Nephron (organoid): ENCODE results near the gene NACC2.
A peak's percentile ranks its signal among the peaks of the same experiment; 100 is the strongest.

ENCODE experiments used
- H3K27ac Mint-ChIP-seq, 3 experiments: 2 replicates each; pipeline ENCODE4 v1.8.0; 2020; ENCODE audit warnings: mixed read lengths in 3 of 3, mild to moderate bottlenecking in 2 of 3, moderate library complexity in 1 of 3
- H3K27me3 Mint-ChIP-seq: 2 replicates; pipeline ENCODE4 v1.8.0; 2021; ENCODE audit warnings: low read depth, mild to moderate bottlenecking, moderate library complexity, mixed read lengths
- H3K36me3 Mint-ChIP-seq: 2 replicates; pipeline ENCODE4 v1.8.0; 2020; ENCODE audit warnings: low read depth, mixed read lengths
- H3K4me1 Mint-ChIP-seq: 2 replicates; pipeline ENCODE4 v1.8.0; 2020; ENCODE audit warnings: mixed read lengths
- H3K4me3 Mint-ChIP-seq, 3 experiments: 2 replicates each; pipeline ENCODE4 v1.8.0; 2020; ENCODE audit warnings: mild to moderate bottlenecking in 3 of 3, mixed read lengths in 3 of 3, moderate library complexity in 2 of 3
- H3K9me3 Mint-ChIP-seq: 2 replicates; pipeline ENCODE4 v1.8.0; 2020; ENCODE audit warnings: mixed read lengths
- TF ChIP-seq, protein P1 (sequence below), 3 experiments: fragments of 200-600 bp; sonication (generic); IDR thresholded peaks; one replicate each; pipeline ENCODE4 v1.5.0; 2021; ENCODE audit warnings: antibody characterized with exemption in 3 of 3; ENCODE audit not compliant: unreplicated experiment in 3 of 3

Gene NACC2

DNA sequence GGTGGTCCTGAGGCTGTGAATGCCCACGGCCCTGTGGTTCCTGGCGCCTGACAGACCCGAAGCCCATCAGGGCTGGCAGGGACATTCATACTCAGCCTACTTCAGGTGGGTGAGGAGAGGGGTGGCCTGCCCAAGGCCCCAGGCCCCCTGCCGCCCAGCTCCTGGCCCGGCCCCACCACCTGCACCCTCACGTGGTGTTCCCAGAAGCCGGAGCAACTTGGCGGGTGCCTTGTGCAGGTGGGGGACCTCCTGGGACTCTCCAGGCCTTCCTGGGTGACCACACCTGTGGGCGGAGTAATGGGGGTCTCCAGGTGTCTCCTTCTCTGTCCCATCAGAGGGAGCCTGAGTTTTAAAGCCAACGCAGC, 97.1 kb downstream of the NACC2 start:
- Mint-ChIP-seq H3K4me1 (peaks cover 16% of the 10 kb centered on the region), H3K9me3 (no peaks in the 10 kb centered on the region), H3K27ac (peak overlapping the region in 1 of 3 experiments; percentile 68), H3K36me3 (no peaks in the 10 kb centered on the region), H3K27me3 (peaks cover 5% of the 10 kb centered on the region), H3K4me3 (no peak overlapping the region)
- TF ChIP-seq, protein P1, sequence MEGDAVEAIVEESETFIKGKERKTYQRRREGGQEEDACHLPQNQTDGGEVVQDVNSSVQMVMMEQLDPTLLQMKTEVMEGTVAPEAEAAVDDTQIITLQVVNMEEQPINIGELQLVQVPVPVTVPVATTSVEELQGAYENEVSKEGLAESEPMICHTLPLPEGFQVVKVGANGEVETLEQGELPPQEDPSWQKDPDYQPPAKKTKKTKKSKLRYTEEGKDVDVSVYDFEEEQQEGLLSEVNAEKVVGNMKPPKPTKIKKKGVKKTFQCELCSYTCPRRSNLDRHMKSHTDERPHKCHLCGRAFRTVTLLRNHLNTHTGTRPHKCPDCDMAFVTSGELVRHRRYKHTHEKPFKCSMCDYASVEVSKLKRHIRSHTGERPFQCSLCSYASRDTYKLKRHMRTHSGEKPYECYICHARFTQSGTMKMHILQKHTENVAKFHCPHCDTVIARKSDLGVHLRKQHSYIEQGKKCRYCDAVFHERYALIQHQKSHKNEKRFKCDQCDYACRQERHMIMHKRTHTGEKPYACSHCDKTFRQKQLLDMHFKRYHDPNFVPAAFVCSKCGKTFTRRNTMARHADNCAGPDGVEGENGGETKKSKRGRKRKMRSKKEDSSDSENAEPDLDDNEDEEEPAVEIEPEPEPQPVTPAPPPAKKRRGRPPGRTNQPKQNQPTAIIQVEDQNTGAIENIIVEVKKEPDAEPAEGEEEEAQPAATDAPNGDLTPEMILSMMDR (IDR thresholded peaks at IDR 0.05; ENCODE audit: unreplicated experiment in 3 of 3) = no peak

DNA sequence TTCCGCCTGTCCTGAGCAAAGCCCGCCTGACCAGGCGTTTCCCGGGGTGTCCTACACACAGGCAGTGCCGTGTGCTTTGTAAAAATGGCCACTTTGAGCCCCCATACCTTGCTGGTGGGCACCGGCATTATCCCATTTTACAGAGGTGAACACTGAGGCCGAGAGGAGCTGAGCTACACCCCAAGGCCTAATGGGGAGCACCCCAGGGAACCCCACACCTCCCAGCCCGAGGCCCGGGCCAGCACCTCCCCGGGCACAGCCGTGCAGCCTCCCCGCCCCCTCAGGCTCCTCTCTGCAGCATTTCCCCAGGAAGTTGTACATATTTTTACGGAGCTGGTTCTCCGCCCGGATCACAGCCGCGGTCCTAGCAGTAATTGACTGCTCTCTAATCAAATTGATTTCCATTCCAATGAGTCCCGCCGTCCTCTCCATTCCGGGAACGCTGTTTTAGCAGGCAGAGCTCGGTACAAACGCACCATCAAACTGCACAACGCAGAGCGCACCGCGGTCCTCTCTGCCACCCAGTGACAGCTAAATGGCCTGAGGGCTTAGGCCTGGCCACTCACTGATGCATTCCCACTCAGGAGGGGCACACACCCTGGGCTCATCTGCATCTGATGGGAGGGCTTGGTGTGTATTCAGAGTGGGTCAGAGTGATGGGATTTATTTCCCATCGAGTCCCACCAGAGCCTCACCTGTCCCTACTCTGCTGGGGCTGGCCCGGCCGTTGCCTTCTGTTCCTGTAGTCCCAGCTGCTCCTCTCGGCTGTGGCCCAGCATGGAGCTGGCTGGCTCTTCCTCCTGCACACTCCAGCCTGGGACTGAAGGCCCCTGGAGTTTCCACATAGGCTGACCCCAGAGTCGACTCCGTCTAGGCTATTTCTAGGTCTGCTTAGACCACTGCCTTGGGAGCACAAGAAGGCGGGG, 97.7 kb downstream of the NACC2 start:
- no peaks in the 10 kb centered on the region for H3K9me3 Mint-ChIP-seq
- peak overlapping the region in 1 of 3 experiments; percentile 68 for H3K27ac Mint-ChIP-seq
- H3K36me3 Mint-ChIP-seq = no peaks in the 10 kb centered on the region

DNA sequence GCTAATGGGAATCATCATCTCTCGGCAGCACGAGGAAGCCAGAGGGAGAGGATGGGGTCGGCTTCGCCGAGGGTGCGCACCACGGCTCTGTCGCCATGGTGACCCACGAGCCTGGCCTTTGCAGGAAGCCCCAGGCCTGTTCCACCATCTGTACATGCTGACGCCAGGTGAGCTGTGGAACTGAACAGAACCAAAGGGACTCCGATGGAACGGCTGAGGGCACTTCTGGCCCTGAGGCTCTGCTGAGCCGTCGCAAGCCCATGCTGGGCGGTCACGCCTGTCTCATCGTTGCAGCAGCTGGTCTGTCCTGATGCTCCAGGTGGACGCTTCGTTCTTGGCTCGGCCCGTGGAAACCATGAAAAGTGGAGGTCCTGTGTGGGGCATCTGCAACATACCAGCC, 99.3 kb downstream of the NACC2 start:
- TF ChIP-seq, protein P1 (IDR thresholded peaks at IDR 0.05; ENCODE audit: unreplicated experiment in 3 of 3) = no peak
- Mint-ChIP-seq H3K27ac (peak overlapping the region in 1 of 3 experiments; percentile 62), H3K4me3 (peak overlapping the region in 1 of 3 experiments; percentile 30), H3K9me3 (no peaks in the 10 kb centered on the region), H3K4me1 (peaks cover 16% of the 10 kb centered on the region), H3K36me3 (no peaks in the 10 kb centered on the region), H3K27me3 (peaks cover 5% of the 10 kb centered on the region)

More for the DNA sequence above, 97.7 kb downstream of the NACC2 start:
- peaks cover 5% of the 10 kb centered on the region for H3K27me3 Mint-ChIP-seq
- no peak overlapping the region for H3K4me3 Mint-ChIP-seq
- TF ChIP-seq, protein P1 (IDR thresholded peaks at IDR 0.05; ENCODE audit: unreplicated experiment in 3 of 3) = no peak
- H3K4me1 Mint-ChIP-seq = peaks cover 16% of the 10 kb centered on the region

DNA sequence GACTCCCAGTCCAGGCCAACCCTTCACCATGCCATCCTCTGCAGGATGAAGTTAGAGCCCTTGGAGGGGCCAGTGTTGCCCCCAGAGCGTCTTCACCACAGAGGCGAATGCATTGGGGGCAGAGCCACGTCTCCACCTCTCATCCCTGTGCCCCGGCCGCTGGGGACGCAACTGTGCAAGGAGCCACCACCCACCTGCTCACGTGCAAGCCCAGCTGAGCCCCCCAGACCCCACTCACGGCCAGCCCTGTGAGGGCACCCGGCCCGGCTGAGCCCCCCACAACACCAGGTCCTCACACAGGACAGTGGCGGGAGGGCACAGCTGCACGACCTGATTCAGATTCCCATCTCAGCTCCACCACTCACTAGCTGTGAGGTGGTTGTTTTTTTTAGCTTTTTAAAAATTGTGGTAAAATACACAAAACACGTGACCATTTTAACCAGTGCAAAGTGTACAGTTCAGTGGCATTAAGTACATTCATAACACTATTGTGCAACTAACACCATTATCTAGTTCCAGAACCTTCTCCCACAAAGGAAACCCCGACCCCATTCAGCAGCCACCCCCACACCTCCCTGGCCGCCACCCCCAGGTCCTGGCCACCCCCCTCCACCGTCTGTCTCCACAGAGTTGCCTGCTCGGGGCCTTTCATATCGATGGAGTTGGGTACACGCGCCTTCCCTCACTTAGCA, 100.4 kb downstream of the NACC2 start:
- Mint-ChIP-seq H3K27me3 (no peaks in the 10 kb centered on the region), H3K36me3 (no peaks in the 10 kb centered on the region), H3K4me3 (peak overlapping the region in 1 of 3 experiments; percentile 25), H3K27ac (peak overlapping the region; percentile 74 to 84 (median 77)), H3K9me3 (no peaks in the 10 kb centered on the region), H3K4me1 (peaks cover 9% of the 10 kb centered on the region)
- TF ChIP-seq, protein P1 (IDR thresholded peaks at IDR 0.05; ENCODE audit: unreplicated experiment in 3 of 3) = no peak

DNA sequence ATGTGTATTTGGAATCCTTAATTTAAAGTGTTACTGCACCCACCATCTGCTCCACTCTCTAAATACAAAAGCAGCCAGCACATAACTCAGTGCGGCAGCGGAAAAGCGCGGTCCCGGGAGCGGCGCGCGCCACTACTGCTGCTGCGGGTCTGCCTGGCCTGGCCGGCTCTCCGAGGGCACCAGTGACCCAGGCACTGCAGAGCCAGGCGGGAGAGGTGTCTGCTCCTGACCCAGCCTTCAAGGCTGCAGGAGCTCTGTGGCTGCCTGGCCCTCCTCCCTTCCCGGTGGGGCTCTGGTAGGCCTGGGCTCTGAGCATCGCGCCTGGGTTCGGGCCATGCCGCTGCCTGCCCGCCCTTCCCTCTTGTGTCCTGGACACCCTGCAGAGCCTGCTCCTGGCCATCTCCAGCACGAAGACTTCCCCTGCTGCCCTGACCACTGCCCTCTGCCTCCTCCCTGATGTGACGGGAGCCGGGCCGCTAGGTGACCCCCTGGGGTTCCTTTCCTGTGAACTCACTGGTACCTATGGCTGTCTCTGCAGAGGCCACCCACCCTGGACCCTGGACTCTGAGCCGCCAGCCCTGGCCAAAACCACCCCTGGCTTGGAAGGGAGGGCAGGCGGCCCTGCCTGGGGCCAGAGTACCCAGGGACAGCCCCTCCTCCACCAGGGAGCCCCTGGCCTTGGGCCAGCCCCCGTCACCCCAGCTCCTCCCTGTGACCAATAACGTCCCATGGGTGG, 101.2 kb downstream of the NACC2 start:
- Mint-ChIP-seq H3K27me3 (no peaks in the 10 kb centered on the region), H3K36me3 (no peaks in the 10 kb centered on the region), H3K9me3 (no peaks in the 10 kb centered on the region)

More for the DNA sequence above, 101.2 kb downstream of the NACC2 start:
- Mint-ChIP-seq H3K4me3 (peak overlapping the region in 1 of 3 experiments; percentile 53), H3K27ac (peak overlapping the region; percentile 31 to 96 (median 95)), H3K4me1 (peaks cover 9% of the 10 kb centered on the region)
- TF ChIP-seq, protein P1 (IDR thresholded peaks at IDR 0.05; ENCODE audit: unreplicated experiment in 3 of 3) = no peak
